GM12878 (cell line): ENCODE data around the gene MMP1. TPM values are rescaled to one million over a fixed set of nuclear protein-coding genes. Genes with fewer than 3 reads are reported as not detected.

Experiments
- ATAC-seq: fragments of 200-7000 bp; cut with Tn5 transposase; 3 replicates; pipeline ENCODE4 v1.9.1; 2020; ENCODE audit warnings: mild to moderate bottlenecking, moderate library complexity
- BruUV-seq: library from RNA; stranded (reverse); fragments of 400-500 nt; replicated peaks from 2 replicates; lab custom pipeline; 2021; lab: Mats Ljungman, UMichigan
- CTCF ChIA-PET: fragments of 300-600 bp; sonication (Branson Sonifier 250); formaldehyde crosslinking; extraction: SDS; loops from one replicate; lab custom pipeline; 2021; ENCODE audit warnings: inconsistent platforms; lab: Yijun Ruan, JAX
- POLR2A ChIA-PET: fragments of 350-600 bp; formaldehyde crosslinking; extraction: SDS; loops from one replicate; lab custom pipeline; 2021; ENCODE audit warnings: inconsistent platforms; lab: Charles Lee
- RAD21 ChIA-PET: fragments of 300-600 bp; sonication (Branson Sonifier 250); formaldehyde crosslinking; loops from one replicate; lab custom pipeline; 2023; ENCODE audit warnings: antibody characterized with exemption; ENCODE audit not compliant: unreplicated experiment; lab: Charles Lee
- SMC1A ChIA-PET: fragments of 300-600 bp; sonication (Branson Sonifier 250); formaldehyde crosslinking; loops from one replicate; lab custom pipeline; 2023; ENCODE audit not compliant: unreplicated experiment, uncharacterized antibody; lab: Charles Lee
- DNase-seq: peaks from one replicate; pipeline ENCODE4 v3.0.0-alpha.2; 2011; ENCODE audit warnings: low read depth, low spot score
- FAIRE-seq: peaks from 3 replicates; lab custom pipeline; 2011; peaks lifted over from hg19 to GRCh38; lab: Jason Lieb, UNC
- H2AFZ ChIP-seq: 2 replicates; pipeline ENCODE4 v1.6.0; 2011; ENCODE audit warnings: low read depth, low read length, control low read depth; ENCODE audit not compliant: control insufficient read depth
- H3K27ac ChIP-seq: 2 replicates; pipeline ENCODE4 v1.5.1; 2011; ENCODE audit warnings: control low read depth; ENCODE audit not compliant: control insufficient read depth, insufficient read depth
- H3K27me3 ChIP-seq, 2 experiments: replicated peaks in 1 of 2; 2 replicates each; pipeline versions ENCODE4 v1.6.0 to v1.6.1; 2011; ENCODE audit warnings: low read length in 1 of 2; ENCODE audit not compliant: control insufficient read depth in 2 of 2, insufficient read depth in 2 of 2
- H3K36me3 ChIP-seq, 2 experiments: 2 replicates each; pipeline ENCODE4 v1.5.1; 2011; ENCODE audit warnings: low read length in 1 of 2; ENCODE audit not compliant: control insufficient read depth in 2 of 2, insufficient read depth in 2 of 2
- H3K4me1 ChIP-seq: 2 replicates; pipeline ENCODE4 v1.6.1; 2011; ENCODE audit warnings: mild to moderate bottlenecking, low read length, moderate library complexity, mixed read lengths; ENCODE audit not compliant: control insufficient read depth, insufficient read depth
- H3K4me2 ChIP-seq: 2 replicates; pipeline ENCODE4 v1.6.0; 2011; ENCODE audit warnings: control low read depth; ENCODE audit not compliant: control insufficient read depth, insufficient read depth
- H3K4me3 ChIP-seq: fragments of 200-600 bp; sonication (generic); 2 replicates; pipeline ENCODE4 v1.5.1; 2016
- H3K79me2 ChIP-seq: 2 replicates; pipeline ENCODE4 v1.6.0; 2011; ENCODE audit warnings: low read length; ENCODE audit not compliant: control insufficient read depth, insufficient read depth
- H3K9ac ChIP-seq: 2 replicates; pipeline ENCODE4 v1.8.0; 2011; ENCODE audit warnings: low read length, control low read depth, mixed read lengths; ENCODE audit not compliant: control insufficient read depth, insufficient read depth
- H3K9me3 ChIP-seq: replicated peaks from 3 replicates; pipeline ENCODE4 v1.5.1; 2011; ENCODE audit warnings: mild to moderate bottlenecking, low read length; ENCODE audit not compliant: control insufficient read depth, insufficient read depth
- H4K20me1 ChIP-seq: 2 replicates; pipeline ENCODE4 v1.6.0; 2011; ENCODE audit not compliant: control insufficient read depth, insufficient read depth
- ATF7 ChIP-seq: fragments of 450-650 bp; IDR thresholded peaks from 2 replicates; pipeline ENCODE4 v1.6.1; 2016; ENCODE audit warnings: low read depth, mild to moderate bottlenecking
- BHLHE40 ChIP-seq, 2 experiments: fragments of 450-650 bp in 1 of 2; IDR thresholded peaks; 2 replicates each; pipeline ENCODE4 v1.6.1; 2011 to 2017; ENCODE audit warnings: low read depth in 2 of 2, borderline replicate concordance in 1 of 2, improper control_type of control experiment in 1 of 2, low read length in 1 of 2, mild to moderate bottlenecking in 1 of 2
- BMI1 ChIP-seq: fragments of 450-650 bp; IDR thresholded peaks from 2 replicates; pipeline ENCODE4 v1.6.1; 2016; ENCODE audit warnings: mild to moderate bottlenecking, moderate library complexity, borderline replicate concordance
- ESRRA ChIP-seq: IDR thresholded peaks from 2 replicates; pipeline ENCODE4 v1.6.1; 2012; ENCODE audit warnings: mild to moderate bottlenecking, low read length, improper control_type of control experiment
- GATAD2B ChIP-seq: fragments of 450-650 bp; conservative IDR thresholded peaks from 2 replicates; pipeline ENCODE4 v1.6.1; 2017; ENCODE audit warnings: low read depth, mild to moderate bottlenecking, moderate library complexity
- HDGF ChIP-seq: fragments of 450-650 bp; IDR thresholded peaks from 2 replicates; pipeline ENCODE4 v1.6.1; 2016; ENCODE audit warnings: antibody characterized with exemption
- IKZF2 ChIP-seq, 2 experiments: fragments of 450-650 bp; IDR thresholded peaks; 2 replicates each; pipeline ENCODE4 v1.6.1; 2017; ENCODE audit warnings: mild to moderate bottlenecking in 2 of 2, moderate library complexity in 2 of 2
- JUNB ChIP-seq: IDR thresholded peaks from 2 replicates; pipeline ENCODE4 v1.6.1; 2016; ENCODE audit warnings: antibody characterized with exemption, mild to moderate bottlenecking
- KLF5 ChIP-seq: fragments of 450-650 bp; IDR thresholded peaks from 2 replicates; pipeline ENCODE4 v1.6.1; 2014; ENCODE audit warnings: mild to moderate bottlenecking; ENCODE audit not compliant: partially characterized antibody
- LARP7 ChIP-seq: fragments of 450-650 bp; IDR thresholded peaks from 2 replicates; pipeline ENCODE4 v1.6.1; 2017; ENCODE audit warnings: mild to moderate bottlenecking
- NFYB ChIP-seq: IDR thresholded peaks from 2 replicates; pipeline ENCODE4 v1.6.1; 2011; ENCODE audit warnings: low read depth, mild to moderate bottlenecking, low read length, improper control_type of control experiment, moderate library complexity; ENCODE audit not compliant: insufficient read depth
- NR2C1 ChIP-seq: fragments of 450-650 bp; IDR thresholded peaks from 2 replicates; pipeline ENCODE4 v1.6.1; 2017; ENCODE audit warnings: antibody characterized with exemption, mild to moderate bottlenecking, moderate library complexity
- NR2C2 ChIP-seq: IDR thresholded peaks from 2 replicates; pipeline ENCODE4 v1.6.1; 2011; ENCODE audit warnings: borderline replicate concordance, low read depth; ENCODE audit not compliant: control insufficient read depth, insufficient read length
- PRDM15 ChIP-seq: fragments of 450-650 bp; formaldehyde crosslinking; IDR thresholded peaks from 2 replicates; pipeline ENCODE4 v1.4.0; 2020; ENCODE audit warnings: mild to moderate bottlenecking, moderate library complexity
- SUPT20H ChIP-seq: IDR thresholded peaks from 2 replicates; pipeline ENCODE4 v1.6.1; 2011; ENCODE audit warnings: low read depth, mild to moderate bottlenecking, low read length, moderate library complexity, borderline replicate concordance; ENCODE audit not compliant: control insufficient read depth
- SUZ12 ChIP-seq: fragments of 200-600 bp; sonication (generic); IDR thresholded peaks from one replicate; pipeline ENCODE4 v1.6.1; 2018; ENCODE audit warnings: antibody characterized with exemption, mild to moderate bottlenecking; ENCODE audit not compliant: unreplicated experiment
- TCF12 ChIP-seq: IDR thresholded peaks from 2 replicates; pipeline ENCODE4 v1.6.1; 2011; ENCODE audit warnings: low read depth, mild to moderate bottlenecking, low read length
- ZNF687 ChIP-seq: fragments of 450-650 bp; IDR thresholded peaks from 2 replicates; pipeline ENCODE4 v1.6.1; 2017; ENCODE audit warnings: mild to moderate bottlenecking, moderate library complexity
- WGBS: methylation state at CpG from one replicate; pipeline ENCODE4 v1.1.6; 2016; ENCODE audit warnings: low lambda C conversion rate; ENCODE audit not compliant: insufficient replicate concordance, insufficient coverage; ENCODE audit errors: missing lambda C conversion rate; 5-methylcytosine and 5-hydroxymethylcytosine counted together
- in situ Hi-C: fragments of 300-500 bp; cut with MboI; formaldehyde crosslinking; loops from 9 replicates; pipeline ENCODE4 v1.14.3; 2018; ENCODE audit warnings: mixed read lengths
- intact Hi-C: fragments of 100-400 bp; cut with micrococcal nuclease; formaldehyde crosslinking; loops from one replicate; pipeline ENCODE4 v1.14.2; 2022; ENCODE audit not compliant: unreplicated experiment
- polyA plus RNA-seq, 11 experiments: library from polyadenylated mRNA; depleted of rRNA in 4 of 11; unstranded in 6 of 11; stranded (reverse) in 5 of 11; fragments of >200 nt; fragmentation: Nextera tagmentation in 4 of 11; fragmentation: Illumina TruSeq in 1 of 11; extraction: Ambion mirVana in 4 of 11; extraction: Trizol in 1 of 11; gene quantifications; 1 replicate in 1 of 11; 2 replicates in 10 of 11; pipeline versions ENCODE4 v1.2.1 to v1.2.3, GENCODE V29; 2011 to 2016; ENCODE audit warnings: inconsistent platforms in 2 of 11, missing spikeins in 2 of 11, low read depth in 1 of 11
- total RNA-seq, 4 experiments: library from RNA; depleted of rRNA in 3 of 4; stranded (reverse); fragments of >200 nt in 3 of 4; fragmentation: Illumina TruSeq in 1 of 4; extraction: Trizol in 1 of 4; gene quantifications; 2 replicates each; pipeline versions ENCODE4 v1.2.1 to v1.2.3, GENCODE V29; 2013 to 2021

MMP1 gene
- total and polyA plus RNA-seq, 10 of the 15 experiments (the other 5 are each of a cell fraction or from before 2014, with no cell fraction given): not detected

GRCh38 chr11:102806296-102806695 is 8.3 kb upstream of the MMP1 start:
- RAD21 ChIA-PET: no interaction called here
- FAIRE-seq: no peak
- TF ChIP-seq JUNB (no peak), NR2C1 (no peak), NFYB (no peak), LARP7 (no peak), ESRRA (no peak), SUPT20H (no peak), ZNF687 (no peak), IKZF2 (IDR thresholded peaks at IDR 0.05) (no peak), SUZ12 (no peak), TCF12 (no peak), BHLHE40 (IDR thresholded peaks at IDR 0.05; ENCODE audit: borderline replicate concordance in 1 of 2, low read depth in 2 of 2, low read length in 1 of 2) (no peak), PRDM15 (no peak), KLF5 (no peak), ATF7 (no peak), GATAD2B (no peak), HDGF (no peak), NR2C2 (no peak), BMI1 (no peak)

More at GRCh38 chr11:102806296-102806695, 8.3 kb upstream of the MMP1 start:
- Histone ChIP-seq H3K4me3 (no peak overlapping the region), H3K9me3 (no peaks in the 10 kb centered on the region), H3K27ac (no peak overlapping the region), H3K4me1 (no peaks in the 10 kb centered on the region), H3K36me3 (no peaks in the 10 kb centered on the region), H3K9ac (no peak overlapping the region), H4K20me1 (no peaks in the 10 kb centered on the region), H3K79me2 (no peaks in the 10 kb centered on the region), H3K4me2 (no peak overlapping the region), H2AFZ (no peak overlapping the region), H3K27me3 (0 out of 4 replicates have a peak, but pooled peaks cover 0 to 2% of the 10 kb centered on the region in 2 experiments)
- ATAC-seq (no peak), DNase-seq (no peak)
- ChIA-PET CTCF (interaction anchor here (0.9 to 1.4 kb wide), 2 partner anchors 11 to 134 kb away, joined by 3 read pairs; no protein-coding TSS in a partner anchor), POLR2A (no interaction called here), SMC1A (no interaction called here)
- BruUV-seq: no TSS peak
- WGBS: 14% methylated on average over 3 of the region's 3 CpGs
- intact Hi-C loops (loop anchor here (5.0 kb wide), 2 partner anchors 136 to 251 kb away; no protein-coding TSS in a partner anchor), in situ Hi-C loops (no loop called here)
